T1000 (cell line): ENCODE measurements around the gene P2RX7.
A peak's percentile ranks its signal among the peaks of the same experiment; 100 is the strongest.

Experiments used
- DNase-seq: peaks from one replicate; lab custom pipeline; 2025; ENCODE audit warnings: mixed read lengths; lab: John Stamatoyannopoulos, UW

The P2RX7 gene

GRCh38 chr12:121229826-121230537, 97.3 kb downstream of the P2RX7 start:
- peak; percentile 34 for DNase-seq

GRCh38 chr12:121230538-121230907, 97.8 kb downstream of the P2RX7 start:
- no peak for DNase-seq

- DNase-seq: no peak
Observed at GRCh38 chr12:121232163-121232562, 99.5 kb downstream of the P2RX7 start.

- no peak for DNase-seq
Observed at GRCh38 chr12:121232977-121233627, 100.4 kb downstream of the P2RX7 start.

GRCh38 chr12:121233628-121234020, 100.9 kb downstream of the P2RX7 start:
- DNase-seq: no peak

GRCh38 chr12:121236776-121237175, 104.1 kb downstream of the P2RX7 start:
- DNase-seq: no peak

- no peak for DNase-seq
Observed at GRCh38 chr12:121237415-121237814, 104.7 kb downstream of the P2RX7 start.
